ENCODE results near the gene CYP19A1.

- no peak for TF ChIP-seq CTCF (IDR thresholded peaks at IDR 0.05; ENCODE audit: low read depth, low read length, poor library complexity, severe bottlenecking)
- TF ChIP-seq EZH2phosphoT487 (IDR thresholded peaks at IDR 0.05; ENCODE audit: borderline replicate concordance, low read length) = no peak
Measured at GRCh38 chr15:51386029-51386428, 47.6 kb upstream of the CYP19A1 start.
